ENCODE measurements around the gene UXS1.

GRCh38 chr2:106232638-106233349 is 38.7 kb upstream of the UXS1 start:
- TF ChIP-seq CSRNP3 (CRISPR knock-in tag; IDR thresholded peaks at IDR 0.05) (no peak), ZFP3 (CRISPR knock-in tag; IDR thresholded peaks at IDR 0.05) (no peak), ESRRG (CRISPR knock-in tag; IDR thresholded peaks at IDR 0.05) (no peak), CREB5 (CRISPR knock-in tag; IDR thresholded peaks at IDR 0.05; ENCODE audit: low read depth) (no peak), ZFP30 (CRISPR knock-in tag; IDR thresholded peaks at IDR 0.05) (no peak), SNAI2 (CRISPR knock-in tag; IDR thresholded peaks at IDR 0.05) (no peak), TSHZ2 (CRISPR knock-in tag; IDR thresholded peaks at IDR 0.05) (no peak), PATZ1 (CRISPR knock-in tag; IDR thresholded peaks at IDR 0.05; ENCODE audit: borderline replicate concordance) (no peak), RARB (CRISPR knock-in tag; IDR thresholded peaks at IDR 0.05) (no peak)

Measured in SK-N-SH treated with all-trans-retinoic acid at 6 μM for 48 hours (cell line).